NT2/D1 (cell line): Measurements from ENCODE around the gene ACSL4.
"Not testable (repeated sequence)": the region's sequence is repeated elsewhere in the genome, so short reads cannot be mapped to it uniquely, and the experiment has no call there.

ENCODE experiments used
- SUZ12 ChIP-seq: IDR thresholded peaks from 2 replicates; pipeline ENCODE4 v1.6.1; 2011; ENCODE audit not compliant: insufficient read length, insufficient read depth; ENCODE audit errors: extremely low read depth
- YY1 ChIP-seq: IDR thresholded peaks from 2 replicates; pipeline ENCODE4 v1.6.1; 2011; ENCODE audit not compliant: insufficient read length, insufficient read depth
- ZNF274 ChIP-seq: IDR thresholded peaks from 2 replicates; pipeline ENCODE4 v1.6.1; 2011; ENCODE audit warnings: mild to moderate bottlenecking, low read depth, low read length

- TF ChIP-seq ZNF274, YY1, SUZ12: not testable (repeated sequence)
Observed at GRCh38 chrX:109637477-109637876, 95.6 kb downstream of the ACSL4 start.
